CD4-positive, alpha-beta T cell treated with Interleukin-15 for 4 hours (primary cell): ENCODE data around the gene MAP1B.

Source experiments
- DNase-seq: peaks from one replicate; pipeline ENCODE4 v3.0.0-alpha.2; 2020; ENCODE audit warnings: low spot score

MAP1B gene

GRCh38 chr5:72133212-72133990 lies 26.1 kb downstream of the MAP1B start:
- DNase-seq: no peak

GRCh38 chr5:72134226-72134899 lies 27.1 kb downstream of the MAP1B start:
- no peak for DNase-seq

GRCh38 chr5:72137826-72138409 lies 30.6 kb downstream of the MAP1B start:
- DNase-seq: peak; percentile 27

- peak; percentile 1 for DNase-seq
Observed at GRCh38 chr5:72138943-72139521, 31.8 kb downstream of the MAP1B start.

GRCh38 chr5:72140711-72141110 lies 33.4 kb downstream of the MAP1B start:
- no peak for DNase-seq

GRCh38 chr5:72141440-72142355 lies 34.4 kb downstream of the MAP1B start:
- no peak for DNase-seq

- no peak for DNase-seq
Observed at GRCh38 chr5:72144762-72145161, 37.5 kb downstream of the MAP1B start.

DNA sequence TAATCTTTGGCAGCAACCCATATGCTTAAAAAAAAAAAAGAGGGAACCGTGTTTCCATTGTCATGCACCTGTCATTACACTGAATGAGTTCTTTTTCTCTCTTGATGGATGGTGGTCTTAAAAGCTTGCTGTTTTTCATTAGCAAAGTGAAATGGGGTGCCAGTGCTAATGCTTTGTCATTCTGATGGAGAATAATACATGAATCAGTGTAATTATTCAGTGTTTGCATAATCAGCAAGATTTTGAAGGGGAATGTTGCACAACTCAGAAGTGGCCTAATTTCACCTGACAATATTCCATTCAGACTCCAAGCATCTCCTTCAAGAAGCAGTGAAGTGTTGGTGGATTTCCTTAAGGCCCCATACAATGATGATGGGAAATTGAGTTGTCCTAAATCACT lies 38.1 kb downstream of the MAP1B start:
- no peak for DNase-seq

DNA sequence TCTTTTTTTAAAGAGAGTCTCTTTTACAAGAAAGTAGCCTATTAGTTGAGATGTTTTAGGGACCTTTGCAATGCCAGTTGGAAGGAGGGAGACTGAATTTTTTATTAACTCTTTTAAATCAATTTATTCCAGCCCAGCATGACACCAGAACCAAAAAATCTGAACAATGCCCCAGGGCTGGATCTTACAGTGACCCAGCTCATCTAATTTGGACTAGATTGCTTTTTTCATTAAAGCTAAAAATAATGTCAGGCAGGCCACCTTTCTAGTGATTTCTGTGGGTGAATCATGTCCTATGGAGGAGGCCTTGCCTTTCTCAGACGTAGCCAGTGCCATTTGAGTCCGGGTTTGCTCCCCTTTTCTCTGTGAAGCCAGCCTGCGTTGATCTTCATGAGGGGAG lies 38.8 kb downstream of the MAP1B start:
- no peak for DNase-seq

GRCh38 chr5:72147569-72147968 lies 40.3 kb downstream of the MAP1B start:
- no peak for DNase-seq

DNA sequence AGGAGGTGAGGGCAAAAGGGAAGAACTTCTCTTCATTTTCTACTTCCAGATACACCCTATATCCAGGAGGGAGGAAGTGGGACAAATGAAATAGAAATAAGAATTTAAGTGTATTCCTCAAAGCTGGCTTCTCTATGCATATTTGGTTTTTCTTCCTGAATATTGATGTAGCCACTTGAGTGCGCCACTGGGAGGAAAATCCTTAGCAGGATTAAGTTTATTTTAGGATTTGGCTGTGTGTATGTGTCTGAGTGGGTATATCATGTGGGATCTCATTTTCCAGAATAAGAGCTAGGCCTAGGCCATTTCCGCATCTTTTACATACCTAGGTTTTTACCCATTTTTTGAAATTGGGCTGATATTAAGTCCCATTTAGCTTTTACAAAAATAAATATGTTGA lies 42.5 kb downstream of the MAP1B start:
- no peak for DNase-seq

DNA sequence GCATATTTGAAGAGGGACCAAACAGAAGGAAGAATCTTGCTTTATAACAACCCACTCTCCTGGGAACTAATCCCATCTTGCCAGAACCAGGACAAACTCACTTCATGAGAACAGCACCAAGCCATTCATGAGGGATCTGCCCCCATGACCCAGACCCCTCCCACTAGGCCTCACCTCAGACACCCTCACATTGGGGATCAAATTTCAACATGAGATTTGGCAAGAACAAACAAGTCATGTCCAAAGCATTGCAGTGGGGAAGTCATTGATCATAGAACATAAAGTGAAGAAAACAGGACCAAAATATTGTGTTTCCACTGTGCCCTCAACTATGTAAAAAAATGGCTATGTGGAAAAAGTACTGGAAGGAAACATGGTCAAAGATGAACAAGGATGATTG lies 43.9 kb downstream of the MAP1B start:
- DNase-seq: no peak

DNA sequence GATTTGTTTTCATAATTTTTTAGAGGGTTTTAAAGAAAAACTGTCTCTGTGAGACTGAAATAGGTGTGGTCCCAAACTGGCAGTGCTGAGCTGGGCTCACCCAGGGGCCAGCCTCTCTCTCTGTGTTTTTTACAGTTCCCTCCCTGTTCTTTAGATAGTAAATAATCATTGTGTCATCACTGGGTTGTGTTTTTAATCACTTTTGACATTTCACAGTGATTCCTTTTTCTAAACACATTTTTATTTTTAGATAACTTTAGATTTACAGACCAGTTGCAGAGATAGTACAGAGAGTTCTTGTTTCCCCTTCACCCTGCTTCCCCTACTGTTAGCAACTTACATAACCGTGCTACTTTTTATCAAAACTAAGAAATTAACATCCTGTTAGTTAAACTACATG lies 44.4 kb downstream of the MAP1B start:
- DNase-seq: no peak

GRCh38 chr5:72152545-72152944 lies 45.3 kb downstream of the MAP1B start:
- DNase-seq: no peak

- no peak for DNase-seq
Observed at GRCh38 chr5:72153551-72153950, 46.3 kb downstream of the MAP1B start.

DNA sequence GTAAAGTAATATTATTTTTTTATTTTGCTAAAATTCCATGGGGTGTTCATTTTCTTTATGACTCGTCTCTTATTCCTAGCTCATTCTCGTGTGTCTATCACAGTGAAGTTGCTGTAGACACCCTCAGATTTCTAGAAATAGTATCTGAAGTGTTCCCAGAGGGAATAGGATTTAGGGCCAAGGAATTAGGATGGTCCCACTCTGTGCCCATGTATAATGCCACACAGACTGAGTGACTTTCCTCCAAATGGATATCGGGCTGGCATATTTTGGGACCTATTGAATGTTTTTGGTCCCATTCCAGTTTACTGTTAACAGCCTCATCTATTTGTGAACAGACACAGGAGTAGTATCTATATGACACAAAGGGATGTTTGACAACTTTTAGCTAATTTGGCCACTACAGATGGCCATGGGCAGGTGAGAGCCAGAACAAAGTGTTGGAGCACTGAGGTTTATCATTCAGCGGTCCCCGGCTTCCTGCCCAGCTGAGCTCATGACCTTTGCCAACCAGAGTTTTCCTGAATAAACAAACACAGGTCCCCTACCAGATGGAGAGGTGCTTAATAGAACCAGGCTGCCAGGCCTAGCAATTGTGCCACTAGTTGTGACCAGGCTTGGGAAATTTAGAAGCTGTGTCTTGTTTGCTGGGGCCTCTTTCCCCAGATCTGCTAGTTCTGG lies 46.9 kb downstream of the MAP1B start:
- no peak for DNase-seq

GRCh38 chr5:72156946-72157624 lies 49.8 kb downstream of the MAP1B start:
- DNase-seq: no peak

GRCh38 chr5:72157625-72157962 lies 50.3 kb downstream of the MAP1B start:
- no peak for DNase-seq

DNA sequence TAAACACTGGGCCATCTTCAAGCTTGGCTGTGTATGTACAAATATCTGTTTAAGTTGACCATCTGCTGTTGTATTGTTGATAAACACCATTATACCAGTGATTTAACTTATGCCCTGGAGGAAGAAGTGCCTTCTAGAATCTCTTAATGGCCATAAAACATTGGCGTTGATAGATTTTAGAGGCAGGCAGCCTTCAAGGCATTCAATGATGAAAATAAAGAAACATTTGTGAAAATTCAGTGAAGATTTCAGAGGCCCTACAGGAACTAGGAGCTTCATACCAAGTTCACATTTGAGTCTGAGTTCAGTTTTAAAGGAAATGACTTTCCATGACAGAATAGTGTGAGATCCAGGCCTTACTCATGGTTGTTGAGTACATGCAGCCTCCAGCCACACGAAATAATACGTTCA lies 52.2 kb downstream of the MAP1B start:
- DNase-seq: no peak

DNA sequence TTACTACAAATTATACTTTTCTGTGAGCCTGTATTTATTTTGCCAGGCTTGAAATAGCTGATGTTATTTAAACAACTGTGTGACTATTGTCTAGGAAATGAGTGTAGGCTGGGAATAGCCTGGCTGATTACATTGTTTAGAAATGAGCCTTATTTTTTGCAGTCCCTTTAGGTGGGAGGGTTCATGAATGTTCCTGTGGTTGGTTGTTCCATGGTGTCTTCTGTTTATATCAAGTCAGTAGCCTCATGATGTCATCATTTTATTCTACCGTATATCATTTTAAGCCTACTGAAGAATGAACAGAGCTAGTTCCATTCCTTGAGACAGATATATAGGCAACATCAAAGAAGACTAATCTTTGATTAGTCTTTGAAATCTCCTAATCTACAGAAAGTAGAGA lies 53.1 kb downstream of the MAP1B start:
- DNase-seq: no peak

DNA sequence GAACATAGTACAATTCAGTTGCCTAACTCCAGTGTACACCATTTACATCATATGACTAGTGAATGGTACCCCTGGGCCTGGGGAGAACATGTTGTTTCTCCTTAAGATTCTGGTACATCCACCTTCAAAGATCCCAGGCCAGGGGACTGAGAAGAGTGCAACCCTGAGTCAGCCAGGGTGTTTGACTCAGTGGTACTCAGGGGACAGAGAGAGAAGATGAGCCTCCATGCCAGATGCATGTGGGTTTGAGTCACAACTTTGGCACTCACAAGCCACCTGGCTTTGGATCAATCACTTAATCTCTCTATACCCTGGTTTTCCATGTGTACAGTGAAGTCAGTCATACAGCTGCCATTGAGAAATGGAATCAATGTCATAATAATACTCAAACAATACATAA lies 53.7 kb downstream of the MAP1B start:
- no peak for DNase-seq
